DOHH2 (cell line): ENCODE data around the gene TNK2.

Experiments used
- CTCF ChIP-seq: fragments of 200-600 bp; sonication (generic); IDR thresholded peaks from one replicate; pipeline ENCODE4 v1.5.1; 2014; ENCODE audit warnings: antibody characterized with exemption, mild to moderate bottlenecking, low read depth, low read length; ENCODE audit not compliant: poor library complexity, severe bottlenecking
- EZH2phosphoT487 ChIP-seq: fragments of 200-600 bp; sonication (generic); IDR thresholded peaks from 2 replicates; pipeline ENCODE4 v1.6.1; 2017; ENCODE audit warnings: borderline replicate concordance, mild to moderate bottlenecking, antibody characterized with exemption, low read length, moderate library complexity, mixed read lengths

DNA sequence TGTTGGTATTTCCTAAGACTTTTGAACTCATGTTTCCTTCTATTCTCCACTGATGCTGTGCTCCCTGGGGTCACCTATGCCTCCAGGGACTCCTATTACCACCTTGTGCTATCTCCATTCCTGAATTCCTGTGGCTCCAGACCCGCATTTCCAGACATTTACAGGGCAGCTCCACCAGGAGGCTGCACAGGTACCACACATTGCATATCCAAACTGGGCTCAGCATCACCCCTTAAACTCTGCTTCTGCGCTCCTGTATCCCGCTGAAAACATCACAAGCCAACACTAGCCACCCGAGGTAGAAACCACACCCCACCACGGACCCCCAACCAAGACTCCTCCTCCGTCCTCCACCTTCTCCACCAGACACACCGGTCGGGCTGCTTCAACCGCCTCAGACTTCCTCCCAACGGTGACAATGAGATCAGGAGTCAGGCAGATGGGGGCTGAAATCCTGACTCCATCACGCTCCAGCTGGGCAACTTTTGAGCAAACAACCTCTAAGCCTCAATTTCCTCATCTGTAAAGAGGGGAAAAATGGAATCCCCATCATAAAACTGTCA lies 10.4 kb downstream of the TNK2 start:
- TF ChIP-seq CTCF: no peak
- no peak for TF ChIP-seq EZH2phosphoT487
